Effector memory CD4-positive, alpha-beta T cell (primary cell): ENCODE results near the gene PCNA.

ENCODE experiments used
- DNase-seq, 3 donors: peaks; one replicate each; pipeline ENCODE4 v3.0.0-alpha.2; 2020
- H3K27ac ChIP-seq: 2 replicates; pipeline ENCODE4 v1.7.0; 2013; ENCODE audit warnings: mild to moderate bottlenecking, low read length, moderate library complexity; ENCODE audit not compliant: insufficient read depth, poor library complexity, severe bottlenecking
- H3K27me3 ChIP-seq: replicated peaks from 2 replicates; pipeline ENCODE4 v1.7.0; 2013; ENCODE audit warnings: mild to moderate bottlenecking, low read length; ENCODE audit not compliant: insufficient read depth, control insufficient read depth, poor library complexity, severe bottlenecking
- H3K36me3 ChIP-seq: 2 replicates; pipeline ENCODE4 v1.7.0; 2013; ENCODE audit warnings: mild to moderate bottlenecking, low read length, moderate library complexity; ENCODE audit not compliant: control insufficient read depth, insufficient read depth
- H3K4me1 ChIP-seq: 2 replicates; pipeline ENCODE4 v1.7.0; 2013; ENCODE audit warnings: low read length, mild to moderate bottlenecking; ENCODE audit not compliant: control insufficient read depth, insufficient read depth, poor library complexity, severe bottlenecking
- H3K4me3 ChIP-seq: 2 replicates; pipeline ENCODE4 v1.7.0; 2013; ENCODE audit warnings: low read length, low read depth, mild to moderate bottlenecking; ENCODE audit not compliant: insufficient read depth, poor library complexity, severe bottlenecking
- H3K9me3 ChIP-seq: 2 replicates; pipeline ENCODE4 v1.7.0; 2013; ENCODE audit warnings: mild to moderate bottlenecking, low read length, moderate library complexity; ENCODE audit not compliant: control insufficient read depth

The PCNA gene

DNA sequence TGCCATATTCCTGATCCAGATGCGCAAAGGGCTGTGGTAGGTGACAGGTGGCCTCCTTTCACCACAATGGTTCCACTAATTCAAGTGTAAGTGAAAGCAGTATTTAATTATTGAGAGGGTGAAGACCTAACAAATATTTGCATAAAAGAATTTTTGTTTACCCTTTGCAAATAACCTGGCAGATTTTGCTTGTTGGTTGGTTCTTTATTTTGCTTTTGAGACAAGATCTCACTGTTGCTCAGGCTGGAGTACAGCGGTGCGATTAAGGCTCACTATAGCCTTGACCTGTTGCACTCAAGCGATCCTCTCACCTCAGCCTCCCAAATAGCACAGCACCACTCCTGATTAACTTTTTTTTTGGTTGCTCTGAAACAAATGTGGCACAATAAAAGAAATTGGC, 49.2 kb downstream of the PCNA start:
- H3K9me3 ChIP-seq: no peaks in the 10 kb centered on the region
- no peaks in the 10 kb centered on the region for H3K27me3 ChIP-seq
- H3K27ac ChIP-seq: no peak overlapping the region
- no peaks in the 10 kb centered on the region for H3K36me3 ChIP-seq
- no peaks in the 10 kb centered on the region for H3K4me1 ChIP-seq
- DNase-seq: no peak
- no peak overlapping the region for H3K4me3 ChIP-seq

- Histone ChIP-seq H3K9me3 (no peaks in the 10 kb centered on the region), H3K4me1 (no peaks in the 10 kb centered on the region), H3K4me3 (no peak overlapping the region), H3K36me3 (no peaks in the 10 kb centered on the region), H3K27ac (no peak overlapping the region), H3K27me3 (no peaks in the 10 kb centered on the region)
- DNase-seq: no peak
These were observed 49.7 kb downstream of the PCNA start for GRCh38 chr20:5070081-5070480.

DNA sequence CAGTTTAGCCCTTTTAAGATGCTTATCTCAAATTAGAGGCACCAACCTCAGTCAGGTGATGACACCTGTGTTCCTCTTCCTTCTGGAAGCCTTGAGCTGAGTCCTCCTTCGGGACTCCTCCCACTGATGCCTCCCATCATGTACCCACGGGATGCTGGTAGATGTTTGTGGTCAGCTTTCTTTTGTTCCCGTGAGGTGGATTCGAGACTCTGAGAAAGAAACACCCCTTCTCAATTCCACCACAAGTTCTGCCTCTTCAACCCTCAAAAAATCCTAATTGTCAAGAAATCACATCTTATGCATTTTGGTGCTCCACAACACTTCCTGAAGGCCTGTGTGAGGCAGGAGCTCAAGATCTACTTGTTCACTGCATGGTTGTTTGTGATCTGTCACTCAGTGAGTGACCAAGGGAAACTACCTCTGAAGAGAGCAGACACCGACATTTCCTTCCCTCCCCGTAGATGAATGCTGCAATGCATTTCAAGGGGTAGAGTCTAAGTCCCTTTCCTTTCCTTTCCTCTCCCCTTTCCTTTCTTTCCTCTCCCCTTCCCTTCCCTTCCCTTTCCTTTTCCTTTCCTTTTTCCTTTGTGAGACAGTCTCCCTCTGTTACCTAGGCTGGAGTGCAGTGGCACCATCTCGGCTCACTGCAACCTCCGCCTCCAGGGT, 50.5 kb downstream of the PCNA start:
- no peaks in the 10 kb centered on the region for H3K9me3 ChIP-seq
- no peaks in the 10 kb centered on the region for H3K36me3 ChIP-seq
- no peak overlapping the region for H3K27ac ChIP-seq
- H3K4me3 ChIP-seq: no peak overlapping the region
- no peaks in the 10 kb centered on the region for H3K4me1 ChIP-seq
- H3K27me3 ChIP-seq: no peaks in the 10 kb centered on the region
- no peak for DNase-seq

DNA sequence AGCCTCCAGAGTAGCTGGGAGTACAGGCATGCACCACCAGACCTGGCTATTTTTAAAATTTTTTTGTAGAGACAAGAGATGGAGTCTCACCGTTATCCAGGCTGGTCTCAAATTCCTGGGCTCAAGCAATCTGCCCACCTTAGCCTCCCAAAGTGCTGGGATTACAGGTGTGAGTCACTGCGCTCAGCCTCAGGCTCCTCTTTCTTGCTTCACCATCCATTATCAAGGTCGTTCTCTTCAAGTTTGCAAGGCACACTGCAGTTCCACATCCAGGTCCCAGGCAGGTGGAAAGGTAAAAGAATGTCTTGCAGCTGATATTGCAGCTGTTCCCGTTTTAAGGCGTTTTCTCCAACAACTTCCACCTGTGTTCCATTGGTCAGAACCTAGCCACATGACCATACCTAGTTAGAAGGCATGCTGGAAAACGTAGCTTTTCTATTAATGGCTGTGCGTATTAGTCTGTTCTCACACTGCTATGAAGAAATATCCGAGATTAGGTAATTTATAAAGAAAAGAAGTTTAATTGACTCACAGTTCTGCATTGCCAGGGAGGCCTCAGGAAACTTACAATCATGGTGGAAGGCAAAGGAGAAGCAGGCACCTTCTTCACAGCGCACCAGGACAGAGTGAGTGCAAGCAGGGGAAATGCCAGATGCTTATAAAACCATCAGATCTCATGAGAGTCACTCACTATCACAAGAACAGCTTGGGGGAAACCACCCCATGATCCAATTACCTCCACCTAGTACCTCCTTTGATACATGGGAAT, 51.7 kb downstream of the PCNA start:
- Histone ChIP-seq H3K9me3 (no peaks in the 10 kb centered on the region), H3K4me3 (no peak overlapping the region), H3K27me3 (no peaks in the 10 kb centered on the region), H3K36me3 (no peaks in the 10 kb centered on the region), H3K27ac (no peak overlapping the region), H3K4me1 (no peaks in the 10 kb centered on the region)
- no peak for DNase-seq

DNA sequence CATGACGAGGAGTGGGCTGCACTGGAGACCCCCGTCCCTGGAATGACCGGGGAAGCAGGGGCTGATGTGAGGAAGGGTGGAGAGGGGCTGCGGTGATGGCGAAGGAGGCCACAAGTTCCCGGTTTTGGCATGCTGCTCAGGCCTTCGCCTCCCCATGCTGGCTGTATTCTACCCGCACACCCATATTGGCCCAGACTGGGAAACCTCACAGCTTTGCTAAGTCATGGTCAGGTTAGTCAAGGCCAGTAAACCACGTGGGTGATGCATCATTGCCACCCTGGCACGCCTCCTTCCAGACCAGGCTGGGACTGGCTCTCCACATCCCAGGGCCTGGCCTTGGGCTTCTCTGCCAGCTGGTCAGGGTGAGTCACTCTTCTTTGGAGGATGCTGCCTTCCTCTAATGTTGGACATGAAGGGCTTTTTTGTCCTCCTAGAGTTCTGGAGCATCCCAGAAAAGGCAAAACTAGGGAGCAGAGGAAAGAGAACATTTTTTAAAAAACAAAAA, 53.8 kb downstream of the PCNA start:
- H3K9me3 ChIP-seq: no peaks in the 10 kb centered on the region
- no peak overlapping the region for H3K27ac ChIP-seq
- no peaks in the 10 kb centered on the region for H3K36me3 ChIP-seq
- H3K4me1 ChIP-seq: no peaks in the 10 kb centered on the region
- DNase-seq: no peak
- H3K4me3 ChIP-seq: no peak overlapping the region
- no peaks in the 10 kb centered on the region for H3K27me3 ChIP-seq

DNA sequence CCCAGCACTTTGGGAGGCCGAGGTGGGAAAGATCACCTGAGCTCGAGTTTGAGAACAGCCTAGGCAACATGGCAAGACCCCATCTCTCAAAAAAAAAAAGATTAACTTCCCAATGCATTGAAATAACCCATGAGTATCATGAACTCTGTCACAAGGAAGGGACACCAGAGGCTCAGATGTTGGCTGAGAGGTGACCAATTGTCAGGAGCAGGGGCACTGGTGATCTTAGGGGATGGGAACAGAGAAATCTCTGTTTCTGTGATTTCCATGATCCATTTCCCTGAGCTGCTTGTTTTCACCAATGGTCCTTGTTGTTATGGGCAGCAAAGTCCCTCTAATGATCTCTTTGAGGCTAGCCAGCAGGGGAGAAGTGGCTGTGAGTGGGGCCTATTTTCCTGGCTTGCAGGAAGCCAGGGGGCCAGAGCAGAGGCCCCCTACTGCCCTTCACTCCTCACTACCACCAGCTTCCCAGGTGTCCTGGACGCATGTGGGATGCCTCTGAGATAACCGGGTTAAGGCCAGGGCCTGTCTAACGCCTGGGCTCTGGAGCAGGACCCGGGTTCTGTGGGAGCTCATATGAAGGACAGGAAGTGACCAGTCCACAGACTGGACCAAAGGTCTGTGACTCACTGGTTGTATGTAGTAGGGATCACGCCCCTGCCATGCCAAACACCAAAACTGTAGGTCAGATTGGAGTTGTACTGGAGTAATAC, 54.4 kb downstream of the PCNA start:
- no peak for DNase-seq
- Histone ChIP-seq H3K4me3 (no peak overlapping the region), H3K27ac (no peak overlapping the region), H3K36me3 (no peaks in the 10 kb centered on the region), H3K9me3 (no peaks in the 10 kb centered on the region), H3K4me1 (no peaks in the 10 kb centered on the region), H3K27me3 (no peaks in the 10 kb centered on the region)
